ENCODE measurements around the gene MGP.

MGP gene

DNA sequence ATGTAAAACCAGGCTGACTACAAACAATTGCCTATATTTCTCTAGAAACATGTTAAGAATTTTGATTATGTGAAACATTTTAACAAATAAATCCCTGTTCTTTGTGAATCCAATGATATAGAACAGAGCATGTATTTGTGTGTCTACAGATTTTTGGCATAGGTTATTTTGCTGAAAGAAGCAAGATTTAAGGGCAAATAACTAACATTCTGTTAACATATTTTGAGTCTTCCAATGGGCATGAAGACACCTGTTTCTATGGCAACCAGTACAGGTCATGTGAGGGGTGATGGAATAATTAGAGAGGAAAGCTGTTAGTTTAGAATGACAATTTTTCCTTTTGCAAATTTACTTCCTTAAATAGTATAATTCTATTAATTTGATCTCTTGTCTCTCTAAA is 51.1 kb downstream of the MGP start:
- no peak overlapping the region for H3K4me3 ChIP-seq (ENCODE audit: low read depth, low read length)
- TF ChIP-seq, protein P1, sequence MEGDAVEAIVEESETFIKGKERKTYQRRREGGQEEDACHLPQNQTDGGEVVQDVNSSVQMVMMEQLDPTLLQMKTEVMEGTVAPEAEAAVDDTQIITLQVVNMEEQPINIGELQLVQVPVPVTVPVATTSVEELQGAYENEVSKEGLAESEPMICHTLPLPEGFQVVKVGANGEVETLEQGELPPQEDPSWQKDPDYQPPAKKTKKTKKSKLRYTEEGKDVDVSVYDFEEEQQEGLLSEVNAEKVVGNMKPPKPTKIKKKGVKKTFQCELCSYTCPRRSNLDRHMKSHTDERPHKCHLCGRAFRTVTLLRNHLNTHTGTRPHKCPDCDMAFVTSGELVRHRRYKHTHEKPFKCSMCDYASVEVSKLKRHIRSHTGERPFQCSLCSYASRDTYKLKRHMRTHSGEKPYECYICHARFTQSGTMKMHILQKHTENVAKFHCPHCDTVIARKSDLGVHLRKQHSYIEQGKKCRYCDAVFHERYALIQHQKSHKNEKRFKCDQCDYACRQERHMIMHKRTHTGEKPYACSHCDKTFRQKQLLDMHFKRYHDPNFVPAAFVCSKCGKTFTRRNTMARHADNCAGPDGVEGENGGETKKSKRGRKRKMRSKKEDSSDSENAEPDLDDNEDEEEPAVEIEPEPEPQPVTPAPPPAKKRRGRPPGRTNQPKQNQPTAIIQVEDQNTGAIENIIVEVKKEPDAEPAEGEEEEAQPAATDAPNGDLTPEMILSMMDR (IDR thresholded peaks at IDR 0.05; ENCODE audit: borderline replicate concordance, insufficient read depth, low read depth, low read length): no peak

DNA sequence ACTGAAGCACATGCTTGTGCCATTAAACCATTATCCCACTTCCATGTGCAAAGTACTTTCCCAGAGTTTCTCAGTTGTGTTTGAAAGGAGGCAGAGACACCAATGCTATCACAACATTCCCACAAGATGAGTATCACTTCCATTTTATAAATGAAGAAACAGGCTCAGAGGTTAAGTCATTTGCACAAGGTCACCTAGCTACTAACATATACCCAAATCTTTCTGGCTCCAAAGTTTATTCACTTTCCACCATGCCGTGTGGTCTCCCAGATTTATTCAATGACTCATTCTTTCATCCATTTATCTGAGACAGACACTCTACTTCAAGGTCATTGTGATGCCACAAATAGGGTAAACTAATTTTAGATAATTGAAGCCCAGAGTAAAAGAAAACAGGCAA is 51.7 kb downstream of the MGP start:
- no peak overlapping the region for H3K4me3 ChIP-seq (ENCODE audit: low read depth, low read length)
- TF ChIP-seq, protein P1 (IDR thresholded peaks at IDR 0.05; ENCODE audit: borderline replicate concordance, insufficient read depth, low read depth, low read length): no peak

DNA sequence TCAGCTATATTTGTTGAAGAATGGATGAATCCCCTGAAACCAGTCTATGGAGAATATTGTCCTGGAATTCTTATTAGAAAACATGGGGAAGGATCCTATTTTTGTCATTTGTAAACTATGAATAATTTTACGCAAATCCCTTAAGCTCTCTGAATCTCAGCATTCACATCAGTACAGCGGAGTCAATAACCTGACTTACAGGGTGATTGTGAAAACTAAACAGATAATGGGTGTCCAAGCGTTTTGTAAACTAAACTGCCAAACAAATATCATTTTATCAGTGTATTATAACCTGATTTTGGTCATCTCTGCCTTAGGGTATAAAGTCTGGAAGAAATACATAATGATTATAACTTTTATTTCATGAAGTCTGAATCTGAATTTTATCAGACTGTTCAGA is 52.3 kb downstream of the MGP start:
- TF ChIP-seq, protein P1 (IDR thresholded peaks at IDR 0.05; ENCODE audit: borderline replicate concordance, insufficient read depth, low read depth, low read length): no peak

More for the DNA sequence above, 52.3 kb downstream of the MGP start:
- H3K4me3 ChIP-seq (ENCODE audit: low read depth, low read length): no peak overlapping the region
